HCT116 (cell line): ENCODE measurements around the gene SH2D1B. TPM values are rescaled to one million over a fixed set of nuclear protein-coding genes. Genes with fewer than 3 reads are reported as not detected.

Source experiments
- ATAC-seq: fragments of 200-7000 bp; cut with Tn5 transposase; 2 replicates; pipeline ENCODE4 v1.9.1; 2020; ENCODE audit warnings: mild to moderate bottlenecking, moderate library complexity
- BruUV-seq: library from RNA; stranded (reverse); fragments of 400-500 nt; replicated peaks from 2 replicates; lab custom pipeline; 2021; lab: Mats Ljungman, UMichigan
- CTCF ChIA-PET: fragments of 300-600 bp; sonication (Branson Sonifier 250); formaldehyde crosslinking; loops from one replicate; lab custom pipeline; 2021; ENCODE audit warnings: antibody characterized with exemption; lab: Charles Lee
- POLR2A ChIA-PET: fragments of 300-600, 350-600 bp; sonication (Branson Sonifier 250); formaldehyde crosslinking; loops from one replicate; lab custom pipeline; 2021; ENCODE audit warnings: antibody characterized with exemption; lab: Charles Lee
- RAD21 ChIA-PET, 2 experiments: fragments of 300-600 bp; sonication (Branson Sonifier 250); formaldehyde crosslinking; loops; one replicate each; lab custom pipeline; 2023; ENCODE audit warnings: low total read pairs in 2 of 2; ENCODE audit not compliant: uncharacterized antibody in 2 of 2, unreplicated experiment in 2 of 2, low non-redundant PET in 1 of 2; lab: Charles Lee
- DNase-seq: peaks from one replicate; pipeline ENCODE4 v3.0.0-alpha.2; 2010; ENCODE audit warnings: low read depth, low spot score
- H2AFZ ChIP-seq: fragments of 200-600 bp; shearing (Covaris generic), sonication (generic); 2 replicates; pipeline ENCODE4 v1.6.1; 2017; ENCODE audit warnings: low read depth, mixed run types, mixed read lengths, antibody characterized with exemption, low read length; ENCODE audit not compliant: poor library complexity, severe bottlenecking
- H3K27ac ChIP-seq: 2 replicates; pipeline ENCODE4 v1.5.1; 2012; ENCODE audit warnings: low read depth, low read length
- H3K27me3 ChIP-seq: fragments of 200-600 bp; sonication (generic); 2 replicates; pipeline ENCODE4 v1.6.1; 2016; ENCODE audit warnings: mixed run types, low read length, mixed read lengths; ENCODE audit not compliant: insufficient read depth
- H3K36me3 ChIP-seq, 2 experiments: fragments of 200-500 bp in 1 of 2; fragments of 200-600 bp in 1 of 2; sonication (Bioruptor generic) in 1 of 2; sonication (generic) in 1 of 2; 2 replicates each; pipeline versions ENCODE4 v1.5.1 to v1.6.1; 2014 to 2016; ENCODE audit warnings: low read length in 2 of 2, inconsistent platforms in 1 of 2, mixed read lengths in 1 of 2, mixed run types in 1 of 2; ENCODE audit not compliant: insufficient read depth in 2 of 2, control insufficient read depth in 1 of 2
- H3K4me1 ChIP-seq, 2 experiments: fragments of 200-600 bp in 1 of 2; sonication (generic) in 1 of 2; 2 replicates each; pipeline versions ENCODE4 v1.5.1 to v1.6.1; 2012 to 2017; ENCODE audit warnings: low read length in 2 of 2, inconsistent platforms in 1 of 2, mild to moderate bottlenecking in 1 of 2, mixed read lengths in 1 of 2, mixed run types in 1 of 2, moderate library complexity in 1 of 2; ENCODE audit not compliant: insufficient read depth in 2 of 2, control insufficient read depth in 1 of 2
- H3K4me2 ChIP-seq: fragments of 200-600 bp; sonication (generic); 2 replicates; pipeline ENCODE4 v1.6.1; 2017; ENCODE audit warnings: mixed run types, low read length, mixed read lengths
- H3K4me3 ChIP-seq, 2 experiments: fragments of 200-600 bp in 1 of 2; sonication (generic) in 1 of 2; replicated peaks in 1 of 2; 2 replicates each; pipeline ENCODE4 v1.5.1; 2011 to 2016; ENCODE audit warnings: low read length in 2 of 2, control low read depth in 1 of 2, low read depth in 1 of 2, mild to moderate bottlenecking in 1 of 2, mixed read lengths in 1 of 2, mixed run types in 1 of 2
- H3K79me2 ChIP-seq: fragments of 200-600 bp; sonication (generic); 2 replicates; pipeline ENCODE4 v1.6.1; 2017; ENCODE audit warnings: mild to moderate bottlenecking, mixed run types, low read length, moderate library complexity, mixed read lengths; ENCODE audit not compliant: insufficient read depth
- H3K9ac ChIP-seq: fragments of 200-600 bp; sonication (generic); 2 replicates; pipeline ENCODE4 v1.6.1; 2016; ENCODE audit warnings: low read length, mixed read lengths
- H3K9me2 ChIP-seq: fragments of 200-600 bp; sonication (generic), shearing (Covaris generic); 2 replicates; pipeline ENCODE4 v1.6.1; 2017; ENCODE audit warnings: mixed run types, mild to moderate bottlenecking, moderate library complexity; ENCODE audit not compliant: insufficient read depth
- H3K9me3 ChIP-seq, 2 experiments: fragments of 200-500 bp in 1 of 2; fragments of 200-600 bp in 1 of 2; sonication (Bioruptor generic) in 1 of 2; sonication (generic) in 1 of 2; 2 replicates each; pipeline ENCODE4 v1.6.1; 2014 to 2017; ENCODE audit warnings: low read length in 2 of 2, mixed read lengths in 2 of 2, inconsistent platforms in 1 of 2, low read depth in 1 of 2, mild to moderate bottlenecking in 1 of 2, mixed run types in 1 of 2, moderate library complexity in 1 of 2; ENCODE audit not compliant: control insufficient read depth in 1 of 2, insufficient read depth in 1 of 2
- H4K20me1 ChIP-seq: fragments of 200-600 bp; sonication (generic), shearing (Covaris generic); 2 replicates; pipeline ENCODE4 v1.6.1; 2017; ENCODE audit warnings: mixed run types, mild to moderate bottlenecking, moderate library complexity; ENCODE audit not compliant: insufficient read depth
- CTCF ChIP-seq, 3 experiments: fragments of 200-600 bp in 1 of 3; sonication (generic) in 1 of 3; IDR thresholded peaks in 2 of 3; conservative IDR thresholded peaks in 1 of 3; 2 replicates each; pipeline ENCODE4 v1.5.1; 2012 to 2017; ENCODE audit warnings: low read depth in 2 of 3, low read length in 2 of 3, antibody characterized with exemption in 1 of 3, borderline replicate concordance in 1 of 3, control low read depth in 1 of 3, mild to moderate bottlenecking in 1 of 3, mixed read lengths in 1 of 3, mixed run types in 1 of 3, moderate library complexity in 1 of 3; ENCODE audit not compliant: insufficient read depth in 1 of 3
- EGR1 ChIP-seq: IDR thresholded peaks from 2 replicates; pipeline ENCODE4 v1.6.1; 2012; ENCODE audit warnings: low read depth
- ELF1 ChIP-seq: IDR thresholded peaks from 2 replicates; pipeline ENCODE4 v1.6.1; 2012; ENCODE audit warnings: low read depth, borderline replicate concordance
- EZH2phosphoT487 ChIP-seq: fragments of 200-600 bp; IDR thresholded peaks from 2 replicates; pipeline ENCODE4 v1.6.1; 2018; ENCODE audit warnings: antibody characterized with exemption, borderline replicate concordance
- SRF ChIP-seq: IDR thresholded peaks from 2 replicates; pipeline ENCODE4 v1.6.1; 2012; ENCODE audit warnings: low read depth
- ZFX ChIP-seq: fragments of 450-650 bp; IDR thresholded peaks from 2 replicates; pipeline ENCODE4 v1.6.1; 2017
- intact Hi-C: fragments of 100-400 bp; cut with micrococcal nuclease; formaldehyde crosslinking; loops from 2 replicates; pipeline ENCODE4 v1.10.0; 2022
- total RNA-seq: library from RNA; stranded (reverse); gene quantifications from one replicate; pipeline ENCODE4 v1.2.1, GENCODE V29; 2021; ENCODE audit not compliant: unreplicated experiment
- TF ChIP-seq, protein P1 (sequence below): IDR thresholded peaks from 2 replicates; pipeline ENCODE4 v1.6.1; 2011; ENCODE audit warnings: mild to moderate bottlenecking, low read length, moderate library complexity; ENCODE audit not compliant: insufficient replicate concordance; ENCODE audit errors: extremely low read depth

SH2D1B gene
- total RNA-seq, 1 experiment from 2014 or later = 0.12 TPM

DNA sequence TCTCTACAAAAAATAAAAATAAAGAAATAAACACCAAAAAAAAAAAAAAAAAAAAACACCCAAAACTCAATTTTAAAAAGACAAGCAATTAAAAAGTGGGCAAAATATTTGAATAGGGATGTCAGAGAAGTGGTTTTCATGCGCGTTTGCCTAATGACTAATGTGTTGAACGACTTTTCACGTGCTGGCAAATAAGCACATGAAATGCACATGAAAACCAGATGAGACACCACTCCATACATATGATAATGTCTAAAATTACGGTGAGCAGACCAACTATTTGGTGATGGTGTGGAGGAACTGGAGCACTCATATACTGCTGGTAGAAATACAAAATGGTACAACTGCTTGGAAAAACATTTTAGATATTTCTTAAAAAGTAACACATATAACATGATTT is 46.3 kb upstream of the SH2D1B start:
- intact Hi-C loops = no loop called here
- Histone ChIP-seq H3K36me3 (no peaks in the 10 kb centered on the region), H3K9ac (no peak overlapping the region), H3K4me2 (no peak overlapping the region), H3K27ac (no peak overlapping the region), H3K27me3 (no peaks in the 10 kb centered on the region), H4K20me1 (no peaks in the 10 kb centered on the region), H3K4me3 (no peak overlapping the region), H3K79me2 (no peaks in the 10 kb centered on the region), H3K4me1 (no peaks in the 10 kb centered on the region), H3K9me3 (no peaks in the 10 kb centered on the region), H3K9me2 (no peaks in the 10 kb centered on the region), H2AFZ (no peak overlapping the region)
- no TSS peak for BruUV-seq
- DNase-seq = no peak
- TF ChIP-seq CTCF (IDR thresholded peaks at IDR 0.05 in 2 of 3, conservative IDR thresholded peaks at IDR 0.05 in 1 of 3; ENCODE audit: borderline replicate concordance in 1 of 3, insufficient read depth in 1 of 3, low read depth in 2 of 3, low read length in 2 of 3) (no peak), EGR1 (no peak), ZFX (no peak), EZH2phosphoT487 (no peak), ELF1 (no peak), SRF (no peak)
- TF ChIP-seq, protein P1, sequence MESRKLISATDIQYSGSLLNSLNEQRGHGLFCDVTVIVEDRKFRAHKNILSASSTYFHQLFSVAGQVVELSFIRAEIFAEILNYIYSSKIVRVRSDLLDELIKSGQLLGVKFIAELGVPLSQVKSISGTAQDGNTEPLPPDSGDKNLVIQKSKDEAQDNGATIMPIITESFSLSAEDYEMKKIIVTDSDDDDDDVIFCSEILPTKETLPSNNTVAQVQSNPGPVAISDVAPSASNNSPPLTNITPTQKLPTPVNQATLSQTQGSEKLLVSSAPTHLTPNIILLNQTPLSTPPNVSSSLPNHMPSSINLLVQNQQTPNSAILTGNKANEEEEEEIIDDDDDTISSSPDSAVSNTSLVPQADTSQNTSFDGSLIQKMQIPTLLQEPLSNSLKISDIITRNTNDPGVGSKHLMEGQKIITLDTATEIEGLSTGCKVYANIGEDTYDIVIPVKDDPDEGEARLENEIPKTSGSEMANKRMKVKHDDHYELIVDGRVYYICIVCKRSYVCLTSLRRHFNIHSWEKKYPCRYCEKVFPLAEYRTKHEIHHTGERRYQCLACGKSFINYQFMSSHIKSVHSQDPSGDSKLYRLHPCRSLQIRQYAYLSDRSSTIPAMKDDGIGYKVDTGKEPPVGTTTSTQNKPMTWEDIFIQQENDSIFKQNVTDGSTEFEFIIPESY = no peak
- ChIA-PET RAD21 (no interaction called here), POLR2A (no interaction called here), CTCF (no interaction called here)
- ATAC-seq = no peak
